ENCODE measurements around the gene CTAGE6.
"Not testable (repeated sequence)": the region's sequence is repeated elsewhere in the genome, so short reads cannot be mapped to it uniquely, and the experiment has no call there.

The CTAGE6 gene

GRCh38 chr7:143714581-143715454, 42.7 kb downstream of the CTAGE6 start:
- not testable (repeated sequence) for DNase-seq (ENCODE audit: low read depth)

GRCh38 chr7:143712381-143712780, 45.1 kb downstream of the CTAGE6 start:
- DNase-seq (ENCODE audit: low read depth) = not testable (repeated sequence)

GRCh38 chr7:143711727-143712324, 45.7 kb downstream of the CTAGE6 start:
- not testable (repeated sequence) for DNase-seq (ENCODE audit: low read depth)

- not testable (repeated sequence) for DNase-seq (ENCODE audit: low read depth)
These were observed 47.6 kb downstream of the CTAGE6 start for GRCh38 chr7:143709895-143710294.

Measured in stimulated activated CD8-positive, alpha-beta memory T cell treated with anti-CD3 and anti-CD28 coated beads, Interleukin-4, amount 100 ng/mL, for 24 hours (primary cell).